Measurements from ENCODE around the gene LAMP5. TPM values are rescaled to one million over a fixed set of nuclear protein-coding genes. Genes with fewer than 3 reads are reported as not detected.

Gene LAMP5
- total RNA-seq, 1 donor = under 0.01 TPM

DNA sequence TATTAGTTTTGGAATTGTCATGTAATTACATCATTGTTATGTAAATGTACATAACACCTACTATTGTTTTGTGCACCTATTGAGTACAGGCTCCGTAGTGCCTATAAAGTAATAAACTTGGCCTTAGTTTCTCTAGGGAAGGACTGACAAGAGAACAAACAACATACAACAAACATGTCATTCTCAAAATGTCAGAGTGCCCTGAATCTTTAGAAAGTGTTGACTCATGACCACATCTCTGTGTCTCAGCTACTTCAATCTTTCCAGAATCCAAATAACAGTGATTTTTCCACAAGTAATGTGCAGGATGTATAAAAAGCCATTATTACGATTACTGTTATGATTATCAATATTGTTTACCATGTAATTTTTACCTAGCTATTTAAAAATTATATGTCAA is 17.2 kb downstream of the LAMP5 start:
- no peak for DNase-seq (ENCODE audit: low read depth in 2 of 3, low spot score in 2 of 3)

DNA sequence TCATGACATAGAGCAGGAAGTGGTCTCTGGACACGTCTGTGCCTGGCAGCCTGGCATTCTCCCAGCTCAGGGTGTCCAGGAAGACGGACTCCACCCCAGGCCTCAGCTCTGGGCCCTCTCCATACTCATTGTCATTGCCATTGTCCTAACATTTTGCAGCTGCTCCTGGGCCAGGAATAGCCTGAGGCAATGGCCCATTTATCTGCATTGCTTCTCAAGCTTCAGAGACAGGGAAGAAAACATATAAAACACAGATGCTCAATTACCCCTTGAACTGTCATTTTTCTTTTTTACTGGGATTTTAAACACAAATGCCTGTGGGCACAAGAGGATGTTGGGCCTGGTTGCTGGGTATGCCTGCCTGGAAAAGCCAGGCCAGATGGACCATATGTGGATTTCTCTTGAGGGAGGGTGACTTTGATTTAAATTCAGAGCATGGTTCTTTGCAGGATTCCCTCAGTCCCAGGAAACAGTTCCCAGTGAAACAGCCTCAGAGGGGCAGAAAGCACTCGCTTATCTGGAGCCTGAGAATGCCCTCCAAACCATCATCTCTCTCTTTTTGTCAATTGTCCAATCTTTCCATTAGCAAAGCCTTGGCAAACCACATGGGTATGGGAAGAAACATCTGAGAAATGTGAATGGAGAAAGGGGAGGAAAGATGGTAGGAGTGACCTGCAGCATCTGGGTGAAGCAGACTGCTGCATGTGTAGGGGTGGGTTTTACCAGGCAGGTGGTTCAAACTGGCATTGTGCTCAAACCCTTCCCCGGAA is 17.9 kb downstream of the LAMP5 start:
- DNase-seq (ENCODE audit: low read depth in 2 of 3, low spot score in 2 of 3) = no peak

DNA sequence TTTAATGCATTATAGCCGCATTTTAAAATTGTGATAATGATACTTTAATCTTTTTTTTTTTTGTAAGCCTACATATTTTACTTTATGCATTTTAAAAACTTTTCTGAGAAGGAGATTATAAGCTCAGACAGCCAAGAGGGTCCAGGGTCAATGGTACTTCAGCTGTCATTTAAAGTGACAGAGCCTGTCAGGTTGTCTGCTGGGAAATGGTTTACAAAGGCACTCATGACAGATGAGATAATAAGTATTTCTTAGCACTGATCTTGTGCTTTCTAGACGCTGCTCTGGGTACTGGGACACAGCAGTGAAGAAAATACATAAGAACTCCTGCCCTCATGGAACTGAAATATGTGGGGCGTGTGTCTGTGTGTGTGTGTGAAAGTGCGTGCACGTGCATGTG is 19.6 kb downstream of the LAMP5 start:
- no peak for DNase-seq (ENCODE audit: low read depth in 2 of 3, low spot score in 2 of 3)

DNA sequence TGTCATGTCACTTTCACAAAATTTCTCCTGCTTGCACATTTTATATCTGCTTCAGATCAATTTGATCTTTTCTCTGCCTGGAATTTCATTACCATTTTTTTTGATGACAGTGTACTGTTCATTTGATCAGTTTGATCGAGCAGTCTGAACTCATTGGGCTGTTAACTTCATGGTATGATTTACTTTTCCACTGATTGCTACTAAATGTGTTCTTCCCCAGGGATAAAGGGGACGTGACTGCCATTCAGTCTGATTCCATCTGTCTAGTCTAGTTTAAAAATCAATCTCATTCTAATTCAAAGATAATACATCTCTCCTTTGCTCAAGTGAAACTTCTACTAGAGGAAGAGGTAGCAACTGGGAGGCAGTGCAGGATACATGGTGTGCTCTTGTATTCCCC is 21.1 kb downstream of the LAMP5 start:
- no peak for DNase-seq (ENCODE audit: low read depth in 2 of 3, low spot score in 2 of 3)

GRCh38 chr20:9543214-9543613 is 28.8 kb downstream of the LAMP5 start:
- DNase-seq (ENCODE audit: low read depth in 2 of 3, low spot score in 2 of 3) = no peak

DNA sequence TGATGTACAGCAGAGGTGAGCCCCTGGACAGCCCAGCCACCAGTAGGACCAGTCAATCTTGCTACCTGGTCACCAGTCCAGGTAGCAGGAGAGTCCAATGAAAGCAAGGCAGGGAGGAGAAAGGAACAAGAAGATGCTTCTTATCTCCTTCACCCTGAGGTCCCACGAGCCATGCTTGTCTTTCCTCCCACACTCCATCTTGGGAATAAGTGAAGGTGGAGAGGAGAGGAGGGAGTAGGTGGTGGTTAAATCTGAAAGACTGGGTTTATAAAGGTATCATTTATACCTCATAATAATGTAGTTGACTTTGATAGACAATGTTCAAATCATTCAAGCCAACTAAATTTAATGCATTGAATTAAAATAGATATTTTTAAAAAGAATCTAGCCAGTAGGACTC is 35.9 kb downstream of the LAMP5 start:
- DNase-seq (ENCODE audit: low read depth in 2 of 3, low spot score in 2 of 3) = no peak

DNA sequence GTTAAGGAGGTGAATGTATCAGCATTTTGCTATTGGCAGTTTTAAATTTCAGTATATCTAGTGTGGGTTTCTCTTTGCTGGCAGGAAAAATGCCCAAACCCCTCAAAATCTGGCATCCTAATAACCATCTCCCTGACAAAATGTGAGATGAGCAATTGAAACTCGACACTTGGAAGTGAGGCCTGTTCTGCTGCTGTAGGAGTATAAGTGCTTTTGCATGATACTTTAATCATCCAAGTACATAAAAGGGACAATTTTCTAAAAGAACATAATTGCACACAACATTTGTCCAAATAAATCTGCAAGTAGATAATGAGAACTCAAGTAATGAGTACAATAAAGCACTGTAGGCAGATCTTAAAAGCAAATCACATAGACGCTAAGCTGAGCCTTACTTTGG is 36.5 kb downstream of the LAMP5 start:
- no peak for DNase-seq (ENCODE audit: low read depth in 2 of 3, low spot score in 2 of 3)

- no peak for DNase-seq (ENCODE audit: low read depth in 2 of 3, low spot score in 2 of 3)
These were observed 37.6 kb downstream of the LAMP5 start for GRCh38 chr20:9551808-9552550.

DNA sequence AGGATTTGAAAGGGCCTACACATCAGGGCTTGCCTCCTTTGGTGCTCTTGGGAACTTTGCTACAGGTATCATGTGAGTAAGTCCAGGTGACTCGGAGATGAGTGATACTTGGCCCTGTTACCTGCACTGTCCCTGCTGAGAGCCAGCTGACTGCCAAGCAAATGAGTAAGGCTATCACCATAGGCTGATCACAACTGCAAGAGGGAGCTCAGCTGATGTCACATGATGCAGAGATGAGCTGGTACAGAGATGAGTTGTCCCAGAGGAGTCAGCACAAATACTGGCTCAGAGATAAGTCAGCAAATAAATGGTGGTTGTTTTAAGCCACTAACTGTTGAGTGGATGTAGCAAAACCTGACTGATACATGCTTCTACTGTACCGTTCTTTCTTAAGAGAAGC is 41.4 kb downstream of the LAMP5 start:
- DNase-seq (ENCODE audit: low read depth in 2 of 3, low spot score in 2 of 3) = no peak

DNA sequence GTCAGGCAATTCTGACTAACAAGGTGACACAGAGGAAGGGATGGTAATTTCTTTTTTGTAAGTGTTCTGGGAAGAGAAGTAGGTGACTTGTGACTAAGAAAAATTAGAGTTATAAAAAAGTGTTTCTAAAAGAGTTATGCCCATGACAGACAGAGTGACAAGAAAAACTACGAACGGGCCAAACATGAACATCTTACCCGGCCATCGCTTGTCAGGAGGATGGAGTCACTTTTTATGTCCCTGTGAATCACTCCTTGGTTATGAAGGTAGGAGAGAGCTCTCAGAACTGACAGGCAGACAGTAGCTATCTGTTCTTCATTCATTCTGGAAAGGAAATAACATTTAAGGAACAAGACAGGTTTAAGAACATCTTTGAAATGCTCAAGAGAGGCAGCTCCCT is 43.0 kb downstream of the LAMP5 start:
- DNase-seq (ENCODE audit: low read depth in 2 of 3, low spot score in 2 of 3) = no peak

DNA sequence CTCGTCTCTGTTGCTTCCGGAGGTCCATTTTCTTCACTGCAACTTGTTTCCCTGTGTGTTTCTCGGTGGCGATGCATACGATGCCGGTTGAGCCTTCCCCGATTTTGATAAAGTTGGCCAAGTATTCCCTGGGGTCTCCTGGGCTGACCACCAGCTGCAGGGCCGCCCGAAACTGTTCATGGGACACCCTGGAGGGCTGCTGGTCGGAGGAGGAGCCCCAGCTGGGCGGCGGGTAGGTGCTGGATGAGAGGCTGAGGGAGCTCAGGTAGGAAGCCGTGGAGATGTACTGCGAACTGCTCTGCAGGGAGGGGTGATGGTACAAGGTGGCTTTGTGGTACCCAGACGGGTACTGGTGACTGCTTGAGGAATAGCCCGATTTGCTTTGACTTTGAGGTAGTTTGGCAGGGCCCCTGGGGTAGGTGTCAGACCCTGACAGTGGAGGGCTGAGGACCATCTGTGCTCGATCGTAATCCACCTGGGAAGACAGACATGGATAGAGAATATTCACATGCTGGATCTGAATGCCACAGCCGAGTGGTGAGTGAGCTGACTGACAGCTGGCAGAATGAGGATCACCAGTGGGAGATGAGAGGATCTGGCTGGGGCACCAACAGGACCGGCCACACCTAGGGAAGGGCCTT is 51.6 kb downstream of the LAMP5 start:
- no peak for DNase-seq (ENCODE audit: low read depth in 2 of 3, low spot score in 2 of 3)

- no peak for DNase-seq (ENCODE audit: low read depth in 2 of 3, low spot score in 2 of 3)
These were observed 52.6 kb downstream of the LAMP5 start for GRCh38 chr20:9566977-9567376.

- DNase-seq (ENCODE audit: low read depth in 2 of 3, low spot score in 2 of 3) = no peak
These were observed 56.2 kb downstream of the LAMP5 start for GRCh38 chr20:9570612-9571011.

DNA sequence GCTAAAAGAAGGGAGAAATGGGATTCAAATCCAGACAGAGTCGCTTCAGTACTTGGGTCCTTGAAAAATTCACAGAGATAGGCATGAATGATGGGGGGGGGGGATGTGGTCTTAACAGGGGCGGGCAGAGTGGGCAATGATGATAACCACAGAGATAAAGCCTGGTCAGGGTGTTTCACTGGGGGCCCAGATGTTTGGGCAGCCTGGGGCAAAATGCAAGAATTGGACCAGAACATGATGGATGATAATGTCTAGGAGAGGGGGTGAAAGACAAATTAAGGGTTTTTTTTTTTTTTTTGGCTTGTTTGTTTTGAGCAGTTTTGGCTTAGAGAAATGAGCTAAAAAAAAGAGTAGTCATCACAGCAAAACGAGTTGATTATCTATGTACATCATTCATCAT is 57.4 kb downstream of the LAMP5 start:
- DNase-seq (ENCODE audit: low read depth in 2 of 3, low spot score in 2 of 3) = no peak

DNA sequence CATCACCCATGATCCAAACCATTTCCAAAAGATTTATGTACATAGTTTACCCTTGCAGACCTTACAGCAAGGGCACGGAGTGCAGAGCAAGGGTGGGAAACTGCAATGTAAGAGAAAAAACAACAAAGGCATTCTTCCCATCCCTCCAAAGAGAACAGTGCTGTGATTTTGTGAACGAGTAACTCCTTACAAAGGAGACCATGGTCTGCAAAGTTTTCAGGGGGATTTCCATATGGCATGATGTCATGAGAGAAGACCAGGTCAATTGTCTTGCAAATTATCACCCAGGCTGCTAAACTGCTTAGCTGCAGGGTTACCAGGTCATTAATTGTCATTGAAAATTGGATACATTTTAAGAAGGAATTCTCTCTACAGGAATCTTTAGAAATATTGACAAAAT is 58.3 kb downstream of the LAMP5 start:
- DNase-seq (ENCODE audit: low read depth in 2 of 3, low spot score in 2 of 3) = no peak

DNA sequence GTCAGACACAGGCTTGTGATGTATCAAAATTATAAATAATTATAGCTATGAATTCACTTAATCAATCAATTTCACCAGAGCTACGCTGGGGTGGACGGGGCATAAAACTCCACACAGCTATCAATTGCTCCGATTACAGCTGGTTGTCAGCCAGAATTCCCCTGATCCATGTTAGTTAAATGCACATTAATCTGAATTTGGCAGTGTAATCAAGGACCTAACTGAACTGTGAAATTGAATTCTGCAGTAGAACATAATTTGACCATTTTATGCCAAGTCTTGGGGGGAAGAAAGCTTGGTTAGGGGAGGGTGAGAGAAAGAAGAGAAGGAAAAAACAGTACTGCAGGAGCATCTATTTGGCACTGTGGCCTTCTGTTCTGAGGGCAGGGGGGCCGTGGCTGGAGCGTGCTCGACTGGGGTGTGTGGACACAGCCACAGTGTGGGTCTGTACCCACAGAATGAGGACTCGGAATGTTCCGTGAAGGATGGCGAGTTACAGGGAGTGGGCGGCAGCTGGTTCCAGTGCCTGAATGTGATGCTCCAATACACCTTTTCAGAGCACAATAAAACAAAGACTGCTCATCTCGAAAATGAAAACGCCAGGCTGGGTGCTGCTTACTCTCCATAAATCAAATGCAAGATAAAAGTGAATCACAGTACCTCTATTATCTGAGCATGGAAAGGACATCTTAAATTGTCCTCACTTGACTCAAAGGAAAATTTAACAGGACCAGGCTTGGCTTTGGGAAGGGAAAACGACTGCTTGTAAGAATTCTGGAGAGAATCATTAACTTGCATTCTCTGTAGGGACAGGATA is 59.2 kb downstream of the LAMP5 start:
- no peak for DNase-seq (ENCODE audit: low read depth in 2 of 3, low spot score in 2 of 3)

- no peak for DNase-seq (ENCODE audit: low read depth in 2 of 3, low spot score in 2 of 3)
These were observed 59.8 kb downstream of the LAMP5 start for GRCh38 chr20:9574181-9574580.

DNA sequence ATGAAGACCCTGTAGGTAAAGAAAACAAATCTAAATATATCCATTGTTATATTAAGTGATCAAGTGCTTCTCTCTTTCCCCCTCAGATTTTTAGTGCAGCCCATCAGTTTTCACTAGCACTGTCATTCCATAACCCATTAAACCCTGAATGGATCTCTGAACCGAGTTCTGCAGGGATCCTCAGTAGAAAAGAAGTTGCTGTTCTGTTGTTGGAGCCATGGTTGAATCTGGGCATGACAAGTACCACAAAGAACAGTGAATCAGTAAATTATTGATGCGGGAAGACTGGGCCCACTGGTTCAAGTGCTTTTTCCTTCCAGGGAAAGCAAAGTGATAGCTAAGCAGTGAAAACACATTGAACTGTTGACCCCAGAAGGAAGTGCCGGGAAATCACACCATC is 60.4 kb downstream of the LAMP5 start:
- no peak for DNase-seq (ENCODE audit: low read depth in 2 of 3, low spot score in 2 of 3)

GRCh38 chr20:9575836-9576235 is 61.4 kb downstream of the LAMP5 start:
- DNase-seq (ENCODE audit: low read depth in 2 of 3, low spot score in 2 of 3) = no peak

DNA sequence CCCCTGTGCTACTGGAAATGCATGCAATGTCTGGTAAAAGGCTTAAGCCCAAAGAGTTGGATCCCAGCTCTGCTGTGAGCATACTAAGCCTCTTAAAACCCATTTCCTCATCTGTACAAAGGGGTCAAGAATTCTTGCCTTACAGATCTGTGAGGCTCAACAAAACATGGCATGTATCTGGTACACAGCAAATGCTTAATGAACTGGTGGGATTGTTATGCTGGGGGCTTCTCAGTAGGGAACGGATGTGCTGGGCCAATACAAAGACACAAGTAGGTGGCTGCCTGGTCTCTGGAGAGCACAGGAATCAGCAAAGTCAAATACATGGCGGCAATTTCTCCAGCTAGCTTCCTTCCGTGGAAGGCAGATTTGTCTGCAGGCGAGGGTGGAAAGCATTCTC is 62.3 kb downstream of the LAMP5 start:
- DNase-seq (ENCODE audit: low read depth in 2 of 3, low spot score in 2 of 3) = no peak

DNA sequence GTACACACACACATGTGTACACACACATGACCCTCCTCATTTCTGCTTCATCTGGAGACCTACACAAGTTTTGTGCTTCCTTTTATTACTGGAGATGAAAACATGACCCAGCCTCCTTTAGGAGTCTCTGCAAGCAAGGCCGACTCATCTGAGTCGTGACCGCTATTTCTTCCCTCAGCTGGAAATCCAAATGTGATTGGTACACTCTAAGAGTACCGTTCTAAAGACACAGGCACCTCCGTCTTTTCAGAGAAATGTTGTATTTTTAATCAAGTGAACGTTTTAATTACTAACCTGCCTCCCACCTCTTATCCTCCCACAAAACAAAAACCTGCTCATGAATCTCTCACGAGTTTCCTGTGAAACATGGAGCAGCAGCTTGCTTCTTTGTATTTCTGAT is 63.0 kb downstream of the LAMP5 start:
- no peak for DNase-seq (ENCODE audit: low read depth in 2 of 3, low spot score in 2 of 3)

Measured in hematopoietic multipotent progenitor cell (in vitro differentiated cells).